Right lobe of liver (tissue), 4 donors: ENCODE measurements around the gene PPP1R14B.
A peak's percentile ranks its signal among the peaks of the same experiment; 100 is the strongest.

Experiments
- POLR2A ChIP-seq: fragments of 450-650 bp; IDR thresholded peaks from one replicate; pipeline ENCODE4 v1.6.1; 2017; ENCODE audit warnings: antibody characterized with exemption, mild to moderate bottlenecking
- TF ChIP-seq, protein P1 (sequence below), 4 donors: fragments of 200-600 bp in 3 of 4; fragments of 450-650 bp in 1 of 4; IDR thresholded peaks; one replicate each; pipeline versions ENCODE4 v1.5.1 to v1.8.0; 2016 to 2022; ENCODE audit warnings: antibody characterized with exemption in 4 of 4, mild to moderate bottlenecking in 2 of 4
- donor health status: DM: no; HTN: no; CAD: no.
- donor health status: DM: no; HTN: no; CAD: no.
- donor health status: DM: no; HTN: yes; CAD: no.

DNA sequence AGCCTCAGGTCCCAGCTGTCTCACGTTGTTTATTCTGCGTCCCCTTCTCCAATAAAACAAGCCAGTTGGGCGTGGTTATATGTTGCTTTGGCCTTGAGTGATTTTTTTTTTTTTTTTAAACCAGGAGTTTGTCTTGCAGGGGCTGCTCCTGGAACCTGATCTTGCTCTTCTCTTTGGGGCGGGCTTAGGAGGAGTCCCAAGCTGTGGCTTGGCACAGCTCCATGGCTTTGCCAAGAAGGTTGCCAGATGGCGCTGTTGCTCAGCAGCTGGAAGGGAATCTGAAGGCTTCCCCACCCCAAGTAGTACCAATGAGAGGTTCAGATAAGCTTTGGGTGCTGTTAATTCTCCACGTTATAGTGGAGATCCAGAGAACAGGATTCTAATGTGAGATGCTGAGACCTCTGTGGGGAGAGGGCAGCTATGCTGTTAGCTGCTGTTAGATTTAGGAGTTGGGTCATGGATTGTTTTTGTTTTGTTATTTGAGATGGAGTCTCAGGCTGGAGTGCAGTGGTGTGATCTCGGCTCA, 42.2 kb downstream of the PPP1R14B start:
- TF ChIP-seq, protein P1, sequence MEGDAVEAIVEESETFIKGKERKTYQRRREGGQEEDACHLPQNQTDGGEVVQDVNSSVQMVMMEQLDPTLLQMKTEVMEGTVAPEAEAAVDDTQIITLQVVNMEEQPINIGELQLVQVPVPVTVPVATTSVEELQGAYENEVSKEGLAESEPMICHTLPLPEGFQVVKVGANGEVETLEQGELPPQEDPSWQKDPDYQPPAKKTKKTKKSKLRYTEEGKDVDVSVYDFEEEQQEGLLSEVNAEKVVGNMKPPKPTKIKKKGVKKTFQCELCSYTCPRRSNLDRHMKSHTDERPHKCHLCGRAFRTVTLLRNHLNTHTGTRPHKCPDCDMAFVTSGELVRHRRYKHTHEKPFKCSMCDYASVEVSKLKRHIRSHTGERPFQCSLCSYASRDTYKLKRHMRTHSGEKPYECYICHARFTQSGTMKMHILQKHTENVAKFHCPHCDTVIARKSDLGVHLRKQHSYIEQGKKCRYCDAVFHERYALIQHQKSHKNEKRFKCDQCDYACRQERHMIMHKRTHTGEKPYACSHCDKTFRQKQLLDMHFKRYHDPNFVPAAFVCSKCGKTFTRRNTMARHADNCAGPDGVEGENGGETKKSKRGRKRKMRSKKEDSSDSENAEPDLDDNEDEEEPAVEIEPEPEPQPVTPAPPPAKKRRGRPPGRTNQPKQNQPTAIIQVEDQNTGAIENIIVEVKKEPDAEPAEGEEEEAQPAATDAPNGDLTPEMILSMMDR (IDR thresholded peaks at IDR 0.05) = peak; percentile 49 to 68 (median 65)
- no peak for TF ChIP-seq POLR2A
